OCI-LY7 (cell line): ENCODE measurements around the gene SCN1B. TPM values are rescaled to one million over a fixed set of nuclear protein-coding genes. Genes with fewer than 3 reads are reported as not detected.

Experiments
- BruUV-seq: library from RNA; stranded (reverse); fragments of 400-500 nt; replicated peaks from 2 replicates; lab custom pipeline; 2021; lab: Mats Ljungman, UMichigan
- CTCF ChIA-PET: fragments of 300-600 bp; sonication (Branson Sonifier 250); formaldehyde crosslinking; loops from one replicate; lab custom pipeline; 2022; ENCODE audit warnings: antibody characterized with exemption; ENCODE audit not compliant: unreplicated experiment; lab: Charles Lee
- POLR2A ChIA-PET: fragments of 300-600 bp; sonication (Branson Sonifier 250); formaldehyde crosslinking; loops from one replicate; lab custom pipeline; 2022; ENCODE audit warnings: antibody characterized with exemption; lab: Charles Lee
- DNase-seq: peaks from one replicate; pipeline ENCODE4 v3.0.0-alpha.2; 2015; ENCODE audit warnings: low spot score
- H2AFZ ChIP-seq: fragments of 200-600 bp; sonication (generic), shearing (Covaris generic); 2 replicates; pipeline ENCODE4 v1.6.1; 2014; ENCODE audit warnings: mild to moderate bottlenecking, antibody characterized with exemption, low read length, moderate library complexity
- H3K27ac ChIP-seq: fragments of 200-600 bp; sonication (generic); 2 replicates; pipeline ENCODE4 v1.5.1; 2014; ENCODE audit warnings: mixed run types, low read depth, mild to moderate bottlenecking, moderate library complexity, low read length, inconsistent platforms; ENCODE audit not compliant: poor library complexity, severe bottlenecking
- H3K36me3 ChIP-seq: fragments of 200-600 bp; sonication (generic); 2 replicates; pipeline ENCODE4 v1.6.1; 2014; ENCODE audit warnings: mild to moderate bottlenecking, antibody characterized with exemption, low read length, moderate library complexity, mixed read lengths; ENCODE audit not compliant: insufficient read depth
- H3K4me1 ChIP-seq: fragments of 200-600 bp; sonication (generic); 2 replicates; pipeline ENCODE4 v1.5.1; 2014; ENCODE audit warnings: mild to moderate bottlenecking, low read length; ENCODE audit not compliant: insufficient read depth, poor library complexity, severe bottlenecking
- H3K4me2 ChIP-seq: fragments of 200-600 bp; sonication (generic); 2 replicates; pipeline ENCODE4 v1.6.1; 2014; ENCODE audit warnings: mild to moderate bottlenecking, low read length
- H3K4me3 ChIP-seq: fragments of 200-600 bp; sonication (generic); 2 replicates; pipeline ENCODE4 v1.5.1; 2014; ENCODE audit warnings: mild to moderate bottlenecking, low read depth, low read length; ENCODE audit not compliant: poor library complexity, severe bottlenecking
- H3K79me2 ChIP-seq: fragments of 200-600 bp; sonication (generic); 2 replicates; pipeline ENCODE4 v1.6.1; 2016; ENCODE audit warnings: low read depth, mild to moderate bottlenecking, low read length, moderate library complexity, mixed read lengths; ENCODE audit not compliant: insufficient read depth
- H3K9me2 ChIP-seq: fragments of 200-600 bp; sonication (generic); 2 replicates; pipeline ENCODE4 v1.6.1; 2016; ENCODE audit warnings: mild to moderate bottlenecking, low read length, mixed read lengths; ENCODE audit not compliant: insufficient read depth
- H3K9me3 ChIP-seq: fragments of 200-600 bp; sonication (generic); 2 replicates; pipeline ENCODE4 v1.6.1; 2014; ENCODE audit warnings: mild to moderate bottlenecking, mixed run types, low read length, mixed read lengths
- H4K20me1 ChIP-seq: fragments of 200-600 bp; sonication (generic); 2 replicates; pipeline ENCODE4 v1.6.1; 2014; ENCODE audit warnings: mild to moderate bottlenecking, antibody characterized with exemption, low read length, moderate library complexity, mixed read lengths; ENCODE audit not compliant: insufficient read depth
- EZH2phosphoT487 ChIP-seq: fragments of 200-600 bp; sonication (generic); IDR thresholded peaks from 2 replicates; pipeline ENCODE4 v1.6.1; 2018; ENCODE audit warnings: low read depth, borderline replicate concordance, mild to moderate bottlenecking, mixed run types, antibody characterized with exemption, low read length, moderate library complexity, mixed read lengths
- intact Hi-C: fragments of 100-400 bp; cut with micrococcal nuclease; formaldehyde crosslinking; loops from one replicate; pipeline ENCODE4 v1.10.0; 2022; ENCODE audit not compliant: unreplicated experiment
- total RNA-seq, 2 experiments: library from RNA; depleted of rRNA in 1 of 2; stranded (reverse); fragments of >200 nt in 1 of 2; shearing (Covaris generic) in 1 of 2; gene quantifications; 2 replicates each; pipeline ENCODE4 v1.2.3, GENCODE V29; 2014 to 2022
- TF ChIP-seq, protein P1 (sequence below): fragments of 200-600 bp; sonication (generic); conservative IDR thresholded peaks from 2 replicates; pipeline ENCODE4 v1.5.1; 2014; ENCODE audit warnings: mild to moderate bottlenecking, antibody characterized with exemption, low read length, moderate library complexity, mixed read lengths

SCN1B gene
- total RNA-seq, 2 experiments from 2014 or later = 0.41 to 3.1 TPM

DNA sequence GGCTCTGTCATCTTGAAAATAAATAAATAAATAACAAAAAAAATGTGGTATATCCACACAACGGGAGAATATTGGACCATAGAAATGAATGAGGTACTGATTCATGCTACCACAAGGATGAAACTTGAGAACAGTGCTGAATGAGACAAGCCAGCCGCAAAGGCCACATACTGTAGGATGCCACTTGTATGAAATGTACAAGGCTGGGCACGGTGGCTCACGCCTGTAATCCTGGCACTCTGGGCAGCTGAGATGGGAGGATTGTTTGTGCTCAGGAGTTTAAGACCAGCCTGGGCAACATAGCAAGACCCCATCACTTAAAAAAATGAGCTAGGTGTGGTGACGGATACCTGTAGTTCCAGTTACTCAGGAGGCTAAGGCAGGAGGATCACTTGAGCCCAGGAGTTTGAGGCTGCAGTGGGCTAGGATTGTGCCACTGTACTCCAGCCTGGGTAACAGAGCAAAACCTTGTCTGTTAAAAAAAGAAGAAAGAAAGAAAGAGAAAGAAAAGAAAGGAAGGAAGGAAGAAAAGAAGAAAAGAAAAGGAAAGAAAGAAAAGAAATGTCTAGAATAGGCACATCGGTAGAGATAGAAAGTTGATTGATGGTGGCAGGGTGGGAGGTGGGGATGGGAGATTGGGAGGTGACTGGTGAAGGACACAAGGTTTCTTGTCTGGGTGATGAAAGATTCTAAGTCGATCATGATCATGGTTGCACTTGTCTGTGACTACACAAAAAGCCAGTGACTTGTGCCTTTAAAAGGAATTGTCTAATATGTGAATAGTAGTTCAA is 31.5 kb downstream of the SCN1B start:
- intact Hi-C loops = no loop called here
- BruUV-seq = no TSS peak

DNA sequence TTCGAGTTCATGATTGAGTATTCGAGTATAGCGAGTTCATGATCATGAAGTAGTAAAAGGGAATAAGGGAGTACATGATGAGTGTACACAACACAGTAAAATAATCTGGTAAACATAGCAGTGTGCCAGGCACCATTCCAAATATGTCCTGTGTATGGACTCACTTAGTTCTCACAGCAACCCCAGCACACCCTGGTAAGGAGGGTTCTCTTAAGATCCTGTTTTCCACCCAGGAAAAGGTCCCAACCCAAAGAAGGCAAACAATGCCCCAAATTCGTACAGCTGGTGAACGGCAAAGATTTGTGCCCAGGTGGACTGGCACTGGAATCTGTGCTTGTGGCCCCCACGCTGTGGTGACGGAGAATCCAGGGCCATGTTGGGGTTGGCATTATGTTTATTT is 32.7 kb downstream of the SCN1B start:
- no peak for DNase-seq
- Histone ChIP-seq H3K79me2 (no peaks in the 10 kb centered on the region), H3K4me1 (peaks cover 19% of the 10 kb centered on the region), H3K9me3 (no peaks in the 10 kb centered on the region), H3K27ac (no peak overlapping the region), H4K20me1 (no peaks in the 10 kb centered on the region), H2AFZ (no peak overlapping the region), H3K36me3 (no peaks in the 10 kb centered on the region), H3K4me2 (no peak overlapping the region), H3K4me3 (no peak overlapping the region), H3K9me2 (no peaks in the 10 kb centered on the region)
- intact Hi-C loops = no loop called here
- POLR2A ChIA-PET = no interaction called here
- no peak for TF ChIP-seq EZH2phosphoT487
- CTCF ChIA-PET = no interaction called here
- no TSS peak for BruUV-seq

More for the DNA sequence above, 31.5 kb downstream of the SCN1B start:
- ChIA-PET CTCF (no interaction called here), POLR2A (no interaction called here)
- H3K79me2 ChIP-seq = no peaks in the 10 kb centered on the region
- TF ChIP-seq, protein P1, sequence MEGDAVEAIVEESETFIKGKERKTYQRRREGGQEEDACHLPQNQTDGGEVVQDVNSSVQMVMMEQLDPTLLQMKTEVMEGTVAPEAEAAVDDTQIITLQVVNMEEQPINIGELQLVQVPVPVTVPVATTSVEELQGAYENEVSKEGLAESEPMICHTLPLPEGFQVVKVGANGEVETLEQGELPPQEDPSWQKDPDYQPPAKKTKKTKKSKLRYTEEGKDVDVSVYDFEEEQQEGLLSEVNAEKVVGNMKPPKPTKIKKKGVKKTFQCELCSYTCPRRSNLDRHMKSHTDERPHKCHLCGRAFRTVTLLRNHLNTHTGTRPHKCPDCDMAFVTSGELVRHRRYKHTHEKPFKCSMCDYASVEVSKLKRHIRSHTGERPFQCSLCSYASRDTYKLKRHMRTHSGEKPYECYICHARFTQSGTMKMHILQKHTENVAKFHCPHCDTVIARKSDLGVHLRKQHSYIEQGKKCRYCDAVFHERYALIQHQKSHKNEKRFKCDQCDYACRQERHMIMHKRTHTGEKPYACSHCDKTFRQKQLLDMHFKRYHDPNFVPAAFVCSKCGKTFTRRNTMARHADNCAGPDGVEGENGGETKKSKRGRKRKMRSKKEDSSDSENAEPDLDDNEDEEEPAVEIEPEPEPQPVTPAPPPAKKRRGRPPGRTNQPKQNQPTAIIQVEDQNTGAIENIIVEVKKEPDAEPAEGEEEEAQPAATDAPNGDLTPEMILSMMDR = no peak
- TF ChIP-seq EZH2phosphoT487 = no peak
- no peak overlapping the region for H3K4me3 ChIP-seq
- H3K4me2 ChIP-seq = no peak overlapping the region
- DNase-seq = no peak
- no peaks in the 10 kb centered on the region for H3K36me3 ChIP-seq
- H3K9me2 ChIP-seq = no peaks in the 10 kb centered on the region
- no peak overlapping the region for H3K27ac ChIP-seq
- H2AFZ ChIP-seq = no peak overlapping the region
- peaks cover 9% of the 10 kb centered on the region for H3K4me1 ChIP-seq
- no peaks in the 10 kb centered on the region for H3K9me3 ChIP-seq
- no peaks in the 10 kb centered on the region for H4K20me1 ChIP-seq

DNA sequence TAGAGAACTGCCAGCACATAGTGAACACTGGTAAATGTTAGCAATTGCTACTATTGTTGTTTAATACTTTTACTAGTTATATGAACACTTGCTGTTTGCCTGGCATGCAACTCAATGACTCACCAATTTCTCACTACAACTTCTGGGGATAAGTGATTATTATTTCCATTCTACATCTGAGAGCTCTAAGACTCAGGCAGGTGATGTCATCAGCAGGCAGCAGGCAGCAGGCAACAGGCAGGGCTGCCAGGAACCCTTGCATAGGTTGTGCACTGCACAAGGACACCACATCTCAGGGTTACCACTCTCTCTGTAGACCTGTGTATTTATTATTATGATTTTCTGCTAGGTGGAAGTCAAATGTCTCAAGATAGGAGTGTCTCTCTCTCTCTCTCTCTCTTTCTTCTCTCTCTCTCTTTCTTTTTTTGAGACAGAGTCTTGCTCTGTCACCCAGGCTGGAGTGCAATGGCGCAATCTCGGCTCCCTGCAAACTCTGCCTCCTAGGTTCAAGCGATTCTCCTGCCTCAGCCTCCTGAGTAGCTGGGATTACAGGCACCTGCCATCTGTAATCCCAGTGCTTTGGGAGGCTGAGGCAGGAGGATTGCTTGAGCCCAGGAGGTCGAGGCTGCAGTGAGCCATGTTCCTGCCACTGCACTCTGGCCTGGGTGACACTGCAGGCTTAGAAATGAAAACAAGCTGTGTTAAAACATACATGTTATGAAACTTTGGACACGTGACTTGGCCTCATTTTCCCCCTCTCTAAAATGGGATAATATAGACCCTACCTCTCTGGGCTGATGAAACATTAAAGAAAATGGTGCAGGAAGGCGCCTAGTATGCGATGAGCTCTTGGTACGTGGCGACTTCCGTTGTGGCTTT is 33.9 kb downstream of the SCN1B start:
- H3K9me2 ChIP-seq = no peaks in the 10 kb centered on the region
- H3K4me2 ChIP-seq = no peak overlapping the region
- BruUV-seq = no TSS peak
- H4K20me1 ChIP-seq = no peaks in the 10 kb centered on the region
- no peak for DNase-seq
- H2AFZ ChIP-seq = no peak overlapping the region
- H3K4me3 ChIP-seq = no peak overlapping the region
- peaks cover 31% of the 10 kb centered on the region for H3K4me1 ChIP-seq
- H3K36me3 ChIP-seq = no peaks in the 10 kb centered on the region
- intact Hi-C loops = no loop called here
- CTCF ChIA-PET = interaction anchor here (0.9 kb wide), 1 partner anchor 77 kb away, joined by 4 read pairs; no protein-coding TSS in a partner anchor
- no peaks in the 10 kb centered on the region for H3K9me3 ChIP-seq
- no peaks in the 10 kb centered on the region for H3K79me2 ChIP-seq
- H3K27ac ChIP-seq = no peak overlapping the region
- no peak for TF ChIP-seq EZH2phosphoT487
- TF ChIP-seq, protein P1 = no peak
- POLR2A ChIA-PET = interaction anchor here (1.0 kb wide), 3 partner anchors 9 to 77 kb away, joined by 3 to 7 read pairs (median 6); no protein-coding TSS in a partner anchor
